Measurements from ENCODE around the gene CLINT1.

CLINT1 gene

GRCh38 chr5:157793301-157793700, 65.6 kb downstream of the CLINT1 start:
- Histone ChIP-seq H3K4me1 (ENCODE audit: control insufficient read depth, insufficient read depth, low read length) (no peaks in the 10 kb centered on the region), H3K4me3 (ENCODE audit: low read length in 2 of 2) (no peak overlapping the region), H3K9me3 (ENCODE audit: control insufficient read depth in 2 of 2, low read length in 2 of 2) (no peaks in the 10 kb centered on the region), H3K27ac (ENCODE audit: low read length) (no peak overlapping the region), H3K36me3 (ENCODE audit: control insufficient read depth in 2 of 2, insufficient read depth in 2 of 2, low read length in 2 of 2) (peaks cover 13 to 24% of the 10 kb centered on the region in 2 donors), H3K27me3 (ENCODE audit: control insufficient read depth in 1 of 2, insufficient read depth in 2 of 2, low read length in 2 of 2) (no peaks in the 10 kb centered on the region), H3K9ac (ENCODE audit: low read length in 2 of 2) (no peak overlapping the region)

- Histone ChIP-seq H3K27ac (ENCODE audit: low read length) (no peak overlapping the region), H3K36me3 (ENCODE audit: control insufficient read depth in 2 of 2, insufficient read depth in 2 of 2, low read length in 2 of 2) (peaks cover 11 to 18% of the 10 kb centered on the region in 2 donors), H3K9ac (ENCODE audit: low read length in 2 of 2) (no peak overlapping the region), H3K27me3 (ENCODE audit: control insufficient read depth in 1 of 2, insufficient read depth in 2 of 2, low read length in 2 of 2) (no peaks in the 10 kb centered on the region), H3K9me3 (ENCODE audit: control insufficient read depth in 2 of 2, low read length in 2 of 2) (no peaks in the 10 kb centered on the region), H3K4me1 (ENCODE audit: control insufficient read depth, insufficient read depth, low read length) (no peaks in the 10 kb centered on the region), H3K4me3 (ENCODE audit: low read length in 2 of 2) (no peak overlapping the region)
These were observed 73.1 kb downstream of the CLINT1 start for GRCh38 chr5:157785801-157786200.

- Histone ChIP-seq H3K9me3 (ENCODE audit: control insufficient read depth in 2 of 2, low read length in 2 of 2) (no peaks in the 10 kb centered on the region), H3K4me1 (ENCODE audit: control insufficient read depth, insufficient read depth, low read length) (no peaks in the 10 kb centered on the region), H3K27ac (ENCODE audit: low read length) (no peak overlapping the region), H3K4me3 (ENCODE audit: low read length in 2 of 2) (no peak overlapping the region), H3K36me3 (ENCODE audit: control insufficient read depth in 2 of 2, insufficient read depth in 2 of 2, low read length in 2 of 2) (peaks cover 0 to 1% of the 10 kb centered on the region in 2 donors), H3K9ac (ENCODE audit: low read length in 2 of 2) (no peak overlapping the region), H3K27me3 (ENCODE audit: control insufficient read depth in 1 of 2, insufficient read depth in 2 of 2, low read length in 2 of 2) (no peaks in the 10 kb centered on the region)
These were observed 79.7 kb downstream of the CLINT1 start for GRCh38 chr5:157779221-157779620.

- no peaks in the 10 kb centered on the region for H3K9me3 ChIP-seq (ENCODE audit: control insufficient read depth in 2 of 2, low read length in 2 of 2)
- H3K27me3 ChIP-seq (ENCODE audit: control insufficient read depth in 1 of 2, insufficient read depth in 2 of 2, low read length in 2 of 2): no peaks in the 10 kb centered on the region
- H3K4me1 ChIP-seq (ENCODE audit: control insufficient read depth, insufficient read depth, low read length): no peaks in the 10 kb centered on the region
- no peak overlapping the region for H3K27ac ChIP-seq (ENCODE audit: low read length)
- no peaks in the 10 kb centered on the region for H3K36me3 ChIP-seq (ENCODE audit: control insufficient read depth in 2 of 2, insufficient read depth in 2 of 2, low read length in 2 of 2)
- no peak overlapping the region for H3K9ac ChIP-seq (ENCODE audit: low read length in 2 of 2)
- no peak overlapping the region for H3K4me3 ChIP-seq (ENCODE audit: low read length in 2 of 2)
These were observed 80.7 kb downstream of the CLINT1 start for GRCh38 chr5:157778121-157778805.

GRCh38 chr5:157772127-157772526, 86.8 kb downstream of the CLINT1 start:
- Histone ChIP-seq H3K9ac (ENCODE audit: low read length in 2 of 2) (no peak overlapping the region), H3K4me1 (ENCODE audit: control insufficient read depth, insufficient read depth, low read length) (no peaks in the 10 kb centered on the region), H3K27ac (ENCODE audit: low read length) (no peak overlapping the region), H3K9me3 (ENCODE audit: control insufficient read depth in 2 of 2, low read length in 2 of 2) (no peaks in the 10 kb centered on the region), H3K27me3 (ENCODE audit: control insufficient read depth in 1 of 2, insufficient read depth in 2 of 2, low read length in 2 of 2) (no peaks in the 10 kb centered on the region), H3K4me3 (ENCODE audit: low read length in 2 of 2) (no peak overlapping the region), H3K36me3 (ENCODE audit: control insufficient read depth in 2 of 2, insufficient read depth in 2 of 2, low read length in 2 of 2) (no peaks in the 10 kb centered on the region)

- Histone ChIP-seq H3K27me3 (ENCODE audit: control insufficient read depth in 1 of 2, insufficient read depth in 2 of 2, low read length in 2 of 2) (no peaks in the 10 kb centered on the region), H3K9me3 (ENCODE audit: control insufficient read depth in 2 of 2, low read length in 2 of 2) (no peaks in the 10 kb centered on the region), H3K4me1 (ENCODE audit: control insufficient read depth, insufficient read depth, low read length) (no peaks in the 10 kb centered on the region), H3K27ac (ENCODE audit: low read length) (no peak overlapping the region), H3K9ac (ENCODE audit: low read length in 2 of 2) (no peak overlapping the region), H3K36me3 (ENCODE audit: control insufficient read depth in 2 of 2, insufficient read depth in 2 of 2, low read length in 2 of 2) (no peaks in the 10 kb centered on the region), H3K4me3 (ENCODE audit: low read length in 2 of 2) (no peak overlapping the region)
These were observed 88.3 kb downstream of the CLINT1 start for GRCh38 chr5:157770665-157771064.

GRCh38 chr5:157767689-157768088, 91.3 kb downstream of the CLINT1 start:
- Histone ChIP-seq H3K9ac (ENCODE audit: low read length in 2 of 2) (no peak overlapping the region), H3K36me3 (ENCODE audit: control insufficient read depth in 2 of 2, insufficient read depth in 2 of 2, low read length in 2 of 2) (no peaks in the 10 kb centered on the region), H3K27ac (ENCODE audit: low read length) (no peak overlapping the region), H3K4me3 (ENCODE audit: low read length in 2 of 2) (no peak overlapping the region), H3K9me3 (ENCODE audit: control insufficient read depth in 2 of 2, low read length in 2 of 2) (no peaks in the 10 kb centered on the region), H3K4me1 (ENCODE audit: control insufficient read depth, insufficient read depth, low read length) (no peaks in the 10 kb centered on the region), H3K27me3 (ENCODE audit: control insufficient read depth in 1 of 2, insufficient read depth in 2 of 2, low read length in 2 of 2) (no peaks in the 10 kb centered on the region)

GRCh38 chr5:157766902-157767301, 92.0 kb downstream of the CLINT1 start:
- no peak overlapping the region for H3K9ac ChIP-seq (ENCODE audit: low read length in 2 of 2)
- no peaks in the 10 kb centered on the region for H3K9me3 ChIP-seq (ENCODE audit: control insufficient read depth in 2 of 2, low read length in 2 of 2)
- H3K4me3 ChIP-seq (ENCODE audit: low read length in 2 of 2): no peak overlapping the region
- no peak overlapping the region for H3K27ac ChIP-seq (ENCODE audit: low read length)
- H3K36me3 ChIP-seq (ENCODE audit: control insufficient read depth in 2 of 2, insufficient read depth in 2 of 2, low read length in 2 of 2): no peaks in the 10 kb centered on the region
- no peaks in the 10 kb centered on the region for H3K27me3 ChIP-seq (ENCODE audit: control insufficient read depth in 1 of 2, insufficient read depth in 2 of 2, low read length in 2 of 2)
- H3K4me1 ChIP-seq (ENCODE audit: control insufficient read depth, insufficient read depth, low read length): peaks cover 6% of the 10 kb centered on the region

GRCh38 chr5:157766442-157766841, 92.5 kb downstream of the CLINT1 start:
- peaks cover 6% of the 10 kb centered on the region for H3K4me1 ChIP-seq (ENCODE audit: control insufficient read depth, insufficient read depth, low read length)
- no peak overlapping the region for H3K9ac ChIP-seq (ENCODE audit: low read length in 2 of 2)
- no peaks in the 10 kb centered on the region for H3K9me3 ChIP-seq (ENCODE audit: control insufficient read depth in 2 of 2, low read length in 2 of 2)
- H3K27me3 ChIP-seq (ENCODE audit: control insufficient read depth in 1 of 2, insufficient read depth in 2 of 2, low read length in 2 of 2): no peaks in the 10 kb centered on the region
- H3K36me3 ChIP-seq (ENCODE audit: control insufficient read depth in 2 of 2, insufficient read depth in 2 of 2, low read length in 2 of 2): no peaks in the 10 kb centered on the region
- no peak overlapping the region for H3K4me3 ChIP-seq (ENCODE audit: low read length in 2 of 2)
- H3K27ac ChIP-seq (ENCODE audit: low read length): no peak overlapping the region

- Histone ChIP-seq H3K9me3 (ENCODE audit: control insufficient read depth in 2 of 2, low read length in 2 of 2) (no peaks in the 10 kb centered on the region), H3K9ac (ENCODE audit: low read length in 2 of 2) (no peak overlapping the region), H3K4me3 (ENCODE audit: low read length in 2 of 2) (no peak overlapping the region)
These were observed 94.4 kb downstream of the CLINT1 start for GRCh38 chr5:157764531-157764930.

GRCh38 chr5:157761690-157762621, 97.0 kb downstream of the CLINT1 start:
- H3K27me3 ChIP-seq (ENCODE audit: control insufficient read depth in 1 of 2, insufficient read depth in 2 of 2, low read length in 2 of 2): no peaks in the 10 kb centered on the region
- H3K9me3 ChIP-seq (ENCODE audit: control insufficient read depth in 2 of 2, low read length in 2 of 2): no peaks in the 10 kb centered on the region
- H3K4me1 ChIP-seq (ENCODE audit: control insufficient read depth, insufficient read depth, low read length): peaks cover 6% of the 10 kb centered on the region
- peaks cover 0 to 5% of the 10 kb centered on the region in 2 donors for H3K36me3 ChIP-seq (ENCODE audit: control insufficient read depth in 2 of 2, insufficient read depth in 2 of 2, low read length in 2 of 2)
- no peak overlapping the region for H3K4me3 ChIP-seq (ENCODE audit: low read length in 2 of 2)
- H3K9ac ChIP-seq (ENCODE audit: low read length in 2 of 2): no peak overlapping the region
- H3K27ac ChIP-seq (ENCODE audit: low read length): no peak overlapping the region

More at GRCh38 chr5:157764531-157764930, 94.4 kb downstream of the CLINT1 start:
- Histone ChIP-seq H3K27me3 (ENCODE audit: control insufficient read depth in 1 of 2, insufficient read depth in 2 of 2, low read length in 2 of 2) (no peaks in the 10 kb centered on the region), H3K4me1 (ENCODE audit: control insufficient read depth, insufficient read depth, low read length) (peaks cover 6% of the 10 kb centered on the region), H3K36me3 (ENCODE audit: control insufficient read depth in 2 of 2, insufficient read depth in 2 of 2, low read length in 2 of 2) (peaks cover 0 to 3% of the 10 kb centered on the region in 2 donors), H3K27ac (ENCODE audit: low read length) (no peak overlapping the region)

Data from stomach smooth muscle (tissue), 2 donors.